H1 (cell line): ENCODE data around the gene CDC14B. TPM values are rescaled to one million over a fixed set of nuclear protein-coding genes. Genes with fewer than 3 reads are reported as not detected.

Experiments used
- ATF2 ChIP-seq: IDR thresholded peaks from 2 replicates; pipeline ENCODE4 v1.6.1; 2012; ENCODE audit warnings: low read length, inconsistent platforms
- CHD1 ChIP-seq: IDR thresholded peaks from 2 replicates; pipeline ENCODE4 v1.6.1; 2012; ENCODE audit warnings: low read depth, low read length, improper control_type of control experiment
- E2F6 ChIP-seq: IDR thresholded peaks from 2 replicates; pipeline ENCODE4 v1.6.1; 2012; ENCODE audit warnings: inconsistent platforms
- RXRA ChIP-seq: IDR thresholded peaks from 2 replicates; pipeline ENCODE4 v1.6.1; 2011; ENCODE audit warnings: low read depth, mild to moderate bottlenecking, low read length, moderate library complexity; ENCODE audit not compliant: insufficient read depth
- polyA plus RNA-seq, 7 experiments: library from polyadenylated mRNA; depleted of rRNA in 3 of 7; stranded (reverse) in 5 of 7; unstranded in 2 of 7; fragments of >200 nt in 5 of 7; fragments of 200-250 nt in 2 of 7; gene quantifications; 1 replicate in 5 of 7; 2 replicates in 1 of 7; 4 replicates in 1 of 7; pipeline versions ENCODE4 v1.2.1 to v1.2.3, GENCODE V29; 2011 to 2013; ENCODE audit warnings: missing spikeins in 2 of 7, mixed read lengths in 2 of 7
- total RNA-seq: library from RNA; stranded (reverse); fragmentation: NEBNext Ultra II Directional; extraction: Animal tissue kit (Norgen Biotek cat#: 25700); gene quantifications from 2 replicates; pipeline ENCODE4 v1.2.1, GENCODE V29; 2021
- TF ChIP-seq, protein P1 (sequence below), 3 experiments: IDR thresholded peaks; 1 replicate in 2 of 3; 2 replicates in 1 of 3; pipeline versions ENCODE4 v1.5.1 to v1.6.1; 2011; ENCODE audit warnings: low read length in 3 of 3, mild to moderate bottlenecking in 3 of 3, inconsistent platforms in 2 of 3, low read depth in 1 of 3, moderate library complexity in 1 of 3; ENCODE audit not compliant: insufficient read depth in 1 of 3; ENCODE audit errors: control extremely low read depth in 1 of 3

The CDC14B gene
- total and polyA plus RNA-seq, 2 of the 8 experiments (the other 6 are each of a cell fraction or from before 2014, with no cell fraction given): 17.2 to 44.6 TPM

- TF ChIP-seq, protein P1, sequence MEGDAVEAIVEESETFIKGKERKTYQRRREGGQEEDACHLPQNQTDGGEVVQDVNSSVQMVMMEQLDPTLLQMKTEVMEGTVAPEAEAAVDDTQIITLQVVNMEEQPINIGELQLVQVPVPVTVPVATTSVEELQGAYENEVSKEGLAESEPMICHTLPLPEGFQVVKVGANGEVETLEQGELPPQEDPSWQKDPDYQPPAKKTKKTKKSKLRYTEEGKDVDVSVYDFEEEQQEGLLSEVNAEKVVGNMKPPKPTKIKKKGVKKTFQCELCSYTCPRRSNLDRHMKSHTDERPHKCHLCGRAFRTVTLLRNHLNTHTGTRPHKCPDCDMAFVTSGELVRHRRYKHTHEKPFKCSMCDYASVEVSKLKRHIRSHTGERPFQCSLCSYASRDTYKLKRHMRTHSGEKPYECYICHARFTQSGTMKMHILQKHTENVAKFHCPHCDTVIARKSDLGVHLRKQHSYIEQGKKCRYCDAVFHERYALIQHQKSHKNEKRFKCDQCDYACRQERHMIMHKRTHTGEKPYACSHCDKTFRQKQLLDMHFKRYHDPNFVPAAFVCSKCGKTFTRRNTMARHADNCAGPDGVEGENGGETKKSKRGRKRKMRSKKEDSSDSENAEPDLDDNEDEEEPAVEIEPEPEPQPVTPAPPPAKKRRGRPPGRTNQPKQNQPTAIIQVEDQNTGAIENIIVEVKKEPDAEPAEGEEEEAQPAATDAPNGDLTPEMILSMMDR (IDR thresholded peaks at IDR 0.05; ENCODE audit: control extremely low read depth in 1 of 3, insufficient read depth in 1 of 3, low read depth in 1 of 3, low read length in 3 of 3): no peak
- TF ChIP-seq CHD1 (no peak), ATF2 (no peak), RXRA (no peak), E2F6 (no peak)
Observed at GRCh38 chr9:96491079-96491879, 128.4 kb downstream of the CDC14B start (continued).
